Endothelial cell (in vitro differentiated cells): ENCODE data around the gene UBA1. TPM values are rescaled to one million over a fixed set of nuclear protein-coding genes. Genes with fewer than 3 reads are reported as not detected.

Experiments
- DNase-seq: peaks from one replicate; pipeline ENCODE4 v3.0.0; 2021; ENCODE audit warnings: low spot score
- H3K27ac Mint-ChIP-seq: one replicate; pipeline ENCODE4 v1.8.0; 2021; ENCODE audit warnings: mixed read lengths, inconsistent platforms; ENCODE audit not compliant: unreplicated experiment
- H3K27me3 Mint-ChIP-seq: one replicate; pipeline ENCODE4 v1.8.0; 2021; ENCODE audit warnings: mild to moderate bottlenecking, moderate library complexity, mixed read lengths, inconsistent platforms; ENCODE audit not compliant: unreplicated experiment
- H3K36me3 Mint-ChIP-seq: one replicate; pipeline ENCODE4 v1.8.0; 2021; ENCODE audit warnings: mild to moderate bottlenecking, low read depth, mixed read lengths, inconsistent platforms; ENCODE audit not compliant: unreplicated experiment
- H3K4me1 Mint-ChIP-seq: one replicate; pipeline ENCODE4 v1.8.0; 2021; ENCODE audit warnings: mild to moderate bottlenecking, mixed read lengths, inconsistent platforms; ENCODE audit not compliant: unreplicated experiment
- H3K4me3 Mint-ChIP-seq: one replicate; pipeline ENCODE4 v1.8.0; 2021; ENCODE audit warnings: mild to moderate bottlenecking, mixed read lengths, inconsistent platforms; ENCODE audit not compliant: unreplicated experiment
- H3K9me3 Mint-ChIP-seq: one replicate; pipeline ENCODE4 v1.8.0; 2021; ENCODE audit warnings: mixed read lengths, inconsistent platforms; ENCODE audit not compliant: unreplicated experiment
- CTCF ChIP-seq: fragments of 200-600 bp; sonication (generic); IDR thresholded peaks from one replicate; pipeline ENCODE4 v1.5.0; 2021; ENCODE audit warnings: antibody characterized with exemption; ENCODE audit not compliant: unreplicated experiment
- total RNA-seq: library from RNA; stranded (reverse); fragmentation: NEBNext Ultra II Directional; extraction: Animal tissue kit (Norgen Biotek cat#: 25700); gene quantifications from one replicate; pipeline ENCODE4 v1.2.1, GENCODE V29; 2021; ENCODE audit not compliant: unreplicated experiment

Gene UBA1
- total RNA-seq, 1 donor from 2014 or later, result 246 TPM

- H3K36me3 Mint-ChIP-seq, result peaks cover 6% of the 10 kb centered on the region
- H3K4me3 Mint-ChIP-seq, result peak overlapping the region; percentile 98
- DNase-seq, result peak; percentile 75
- peak overlapping the region; percentile 100 for H3K27ac Mint-ChIP-seq
- no peak for TF ChIP-seq CTCF
- H3K27me3 Mint-ChIP-seq, result peaks cover 5% of the 10 kb centered on the region
- no peaks in the 10 kb centered on the region for H3K9me3 Mint-ChIP-seq
- peaks cover 5% of the 10 kb centered on the region for H3K4me1 Mint-ChIP-seq
These were observed 39.9 kb downstream of the UBA1 start for GRCh38 chrX:47233333-47234113.

- no peak for DNase-seq
- Mint-ChIP-seq H3K27ac (peak overlapping the region; percentile 100), H3K27me3 (peaks cover 5% of the 10 kb centered on the region), H3K4me1 (peaks cover 5% of the 10 kb centered on the region), H3K4me3 (peak overlapping the region; percentile 98), H3K9me3 (no peaks in the 10 kb centered on the region), H3K36me3 (peaks cover 6% of the 10 kb centered on the region)
- TF ChIP-seq CTCF, result no peak
These were observed 41.0 kb downstream of the UBA1 start for GRCh38 chrX:47234583-47234982.

GRCh38 chrX:47235691-47236103 is 42.1 kb downstream of the UBA1 start:
- Mint-ChIP-seq H3K4me3 (no peak overlapping the region), H3K36me3 (no peaks in the 10 kb centered on the region), H3K27me3 (peaks cover 5% of the 10 kb centered on the region), H3K4me1 (peaks cover 5% of the 10 kb centered on the region), H3K9me3 (no peaks in the 10 kb centered on the region), H3K27ac (no peak overlapping the region)
- DNase-seq, result no peak
- TF ChIP-seq CTCF, result no peak

- no peaks in the 10 kb centered on the region for H3K9me3 Mint-ChIP-seq
- no peak for TF ChIP-seq CTCF
- H3K27me3 Mint-ChIP-seq, result peaks cover 2% of the 10 kb centered on the region
- H3K4me3 Mint-ChIP-seq, result no peak overlapping the region
- no peak for DNase-seq
- peaks cover 14% of the 10 kb centered on the region for H3K36me3 Mint-ChIP-seq
- no peak overlapping the region for H3K27ac Mint-ChIP-seq
- peaks cover 5% of the 10 kb centered on the region for H3K4me1 Mint-ChIP-seq
These were observed 45.6 kb downstream of the UBA1 start for GRCh38 chrX:47239199-47239598.

- peaks cover 2% of the 10 kb centered on the region for H3K27me3 Mint-ChIP-seq
- H3K9me3 Mint-ChIP-seq, result no peaks in the 10 kb centered on the region
- no peak for TF ChIP-seq CTCF
- DNase-seq, result no peak
- no peak overlapping the region for H3K4me3 Mint-ChIP-seq
- no peak overlapping the region for H3K27ac Mint-ChIP-seq
- peaks cover 5% of the 10 kb centered on the region for H3K4me1 Mint-ChIP-seq
- H3K36me3 Mint-ChIP-seq, result peaks cover 15% of the 10 kb centered on the region
These were observed 46.4 kb downstream of the UBA1 start for GRCh38 chrX:47239898-47240545.
